Measurements from ENCODE around the gene NAALADL2. TPM values are rescaled to one million over a fixed set of nuclear protein-coding genes. Genes with fewer than 3 reads are reported as not detected.

NAALADL2 gene
- total and polyA plus RNA-seq, 4 donors: 0.28 to 4.6 (median 3.1) TPM

DNA sequence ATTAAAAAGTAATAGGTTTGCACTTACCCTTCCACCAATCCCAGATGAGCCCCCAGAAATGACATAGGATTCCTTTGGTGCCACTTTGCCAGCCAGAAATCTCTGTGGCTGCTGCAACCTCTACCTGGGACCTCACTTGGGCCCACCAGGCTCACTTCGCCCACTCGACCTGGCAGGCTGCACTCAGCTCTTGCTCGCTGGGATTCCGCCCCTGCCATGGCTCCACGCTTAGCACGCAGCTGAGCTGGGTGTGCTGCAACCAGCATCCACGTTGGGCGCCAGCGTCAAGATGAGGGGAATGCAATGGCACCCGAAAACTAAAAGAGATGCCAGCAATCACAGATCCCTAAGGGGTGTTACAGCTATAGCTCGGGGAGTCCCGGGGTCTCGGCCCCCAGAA is 761.0 kb downstream of the NAALADL2 start (continued):
- TF ChIP-seq YY1 (IDR thresholded peaks at IDR 0.05) (no peak), TAF1 (conservative IDR thresholded peaks at IDR 0.05) (no peak), JUND (IDR thresholded peaks at IDR 0.05) (no peak), HNF4A (conservative IDR thresholded peaks at IDR 0.05) (no peak), GABPA (IDR thresholded peaks at IDR 0.05 in 1 of 2, conservative IDR thresholded peaks at IDR 0.05 in 1 of 2) (no peak), EGR1 (IDR thresholded peaks at IDR 0.05; ENCODE audit: low read depth in 2 of 2) (no peak), FOXA1 (IDR thresholded peaks at IDR 0.05) (no peak), FOXA2 (IDR thresholded peaks at IDR 0.05) (no peak)
- TF ChIP-seq, protein P1, sequence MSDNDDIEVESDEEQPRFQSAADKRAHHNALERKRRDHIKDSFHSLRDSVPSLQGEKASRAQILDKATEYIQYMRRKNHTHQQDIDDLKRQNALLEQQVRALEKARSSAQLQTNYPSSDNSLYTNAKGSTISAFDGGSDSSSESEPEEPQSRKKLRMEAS (IDR thresholded peaks at IDR 0.05): no peak

DNA sequence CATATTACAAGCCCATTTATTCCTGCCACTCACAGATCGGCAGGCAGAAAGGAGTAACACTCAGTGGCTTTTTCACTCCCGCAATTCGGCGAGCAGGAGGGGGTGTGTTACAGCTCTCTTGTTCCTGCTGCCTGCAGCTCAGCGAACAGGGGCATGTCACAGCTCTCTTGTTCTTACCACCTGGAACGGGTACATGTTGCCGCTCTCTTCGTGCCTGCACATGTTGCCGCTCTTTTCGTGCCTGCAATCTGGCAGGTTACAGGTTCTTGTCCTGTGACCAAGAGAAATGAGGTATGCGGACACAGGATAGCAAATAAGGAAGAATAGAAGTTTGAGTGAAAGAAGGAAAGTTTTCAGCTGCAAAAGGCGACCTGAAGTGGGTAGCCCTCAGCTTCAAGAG is 761.4 kb downstream of the NAALADL2 start:
- no peak overlapping the region for H3K4me3 ChIP-seq (ENCODE audit: low read depth in 1 of 3, low read length in 3 of 3)
- WGBS: 97% methylated on average over 12 of the region's 12 CpGs
- no peaks in the 10 kb centered on the region for H3K27me3 ChIP-seq (ENCODE audit: control insufficient read depth in 4 of 4, insufficient read depth in 4 of 4, low read length in 3 of 4)
- no peaks in the 10 kb centered on the region for H3K9me3 ChIP-seq (ENCODE audit: control insufficient read depth in 4 of 4, low read length in 3 of 4)
- no peaks in the 10 kb centered on the region for H3K4me1 ChIP-seq (ENCODE audit: control insufficient read depth in 4 of 4, insufficient read depth in 4 of 4, low read length in 3 of 4)
- H3K9ac ChIP-seq (ENCODE audit: low read depth in 1 of 2, low read length in 2 of 2): no peak overlapping the region
- no peak for DNase-seq (ENCODE audit: low spot score)
- no peaks in the 10 kb centered on the region for H3K36me3 ChIP-seq (ENCODE audit: control insufficient read depth in 4 of 4, insufficient read depth in 3 of 4, low read depth in 1 of 4, low read length in 3 of 4)
- H3K27ac ChIP-seq (ENCODE audit: low read depth in 1 of 2, low read length in 2 of 2): no peak overlapping the region
- no peak for TF ChIP-seq RAD21 (IDR thresholded peaks at IDR 0.05)
- no peak for TF ChIP-seq YY1 (IDR thresholded peaks at IDR 0.05)
- TF ChIP-seq ZBTB33 (IDR thresholded peaks at IDR 0.05): no peak
- TF ChIP-seq, protein P2, sequence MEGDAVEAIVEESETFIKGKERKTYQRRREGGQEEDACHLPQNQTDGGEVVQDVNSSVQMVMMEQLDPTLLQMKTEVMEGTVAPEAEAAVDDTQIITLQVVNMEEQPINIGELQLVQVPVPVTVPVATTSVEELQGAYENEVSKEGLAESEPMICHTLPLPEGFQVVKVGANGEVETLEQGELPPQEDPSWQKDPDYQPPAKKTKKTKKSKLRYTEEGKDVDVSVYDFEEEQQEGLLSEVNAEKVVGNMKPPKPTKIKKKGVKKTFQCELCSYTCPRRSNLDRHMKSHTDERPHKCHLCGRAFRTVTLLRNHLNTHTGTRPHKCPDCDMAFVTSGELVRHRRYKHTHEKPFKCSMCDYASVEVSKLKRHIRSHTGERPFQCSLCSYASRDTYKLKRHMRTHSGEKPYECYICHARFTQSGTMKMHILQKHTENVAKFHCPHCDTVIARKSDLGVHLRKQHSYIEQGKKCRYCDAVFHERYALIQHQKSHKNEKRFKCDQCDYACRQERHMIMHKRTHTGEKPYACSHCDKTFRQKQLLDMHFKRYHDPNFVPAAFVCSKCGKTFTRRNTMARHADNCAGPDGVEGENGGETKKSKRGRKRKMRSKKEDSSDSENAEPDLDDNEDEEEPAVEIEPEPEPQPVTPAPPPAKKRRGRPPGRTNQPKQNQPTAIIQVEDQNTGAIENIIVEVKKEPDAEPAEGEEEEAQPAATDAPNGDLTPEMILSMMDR (IDR thresholded peaks at IDR 0.05; ENCODE audit: low read depth, low read length, missing input control): no peak
- no peak for TF ChIP-seq TAF1 (conservative IDR thresholded peaks at IDR 0.05)
- TF ChIP-seq ATF3 (IDR thresholded peaks at IDR 0.05): no peak
- TF ChIP-seq RXRA (IDR thresholded peaks at IDR 0.05): no peak

GRCh38 chr3:175640958-175641357 is 781.8 kb downstream of the NAALADL2 start:
- Histone ChIP-seq H3K9ac (ENCODE audit: low read depth in 1 of 2, low read length in 2 of 2) (no peak overlapping the region), H3K36me3 (ENCODE audit: control insufficient read depth in 4 of 4, insufficient read depth in 3 of 4, low read depth in 1 of 4, low read length in 3 of 4) (no peaks in the 10 kb centered on the region), H3K9me3 (ENCODE audit: control insufficient read depth in 4 of 4, low read length in 3 of 4) (no peaks in the 10 kb centered on the region), H3K4me3 (ENCODE audit: low read depth in 1 of 3, low read length in 3 of 3) (no peak overlapping the region), H3K27ac (ENCODE audit: low read depth in 1 of 2, low read length in 2 of 2) (no peak overlapping the region), H3K27me3 (ENCODE audit: control insufficient read depth in 4 of 4, insufficient read depth in 4 of 4, low read length in 3 of 4) (no peaks in the 10 kb centered on the region), H3K4me1 (ENCODE audit: control insufficient read depth in 4 of 4, insufficient read depth in 4 of 4, low read length in 3 of 4) (no peaks in the 10 kb centered on the region)
- 84% methylated on average over 1 of the region's 1 CpG for WGBS
- no peak for DNase-seq (ENCODE audit: low spot score)
- TF ChIP-seq, protein P2 (IDR thresholded peaks at IDR 0.05; ENCODE audit: low read depth, low read length, missing input control): no peak
- TF ChIP-seq FOXA2 (IDR thresholded peaks at IDR 0.05) (no peak), ZBTB33 (IDR thresholded peaks at IDR 0.05) (no peak)

Measured in liver (tissue), 9 donors.